ENCODE results near the gene FIZ1.

The FIZ1 gene

DNA sequence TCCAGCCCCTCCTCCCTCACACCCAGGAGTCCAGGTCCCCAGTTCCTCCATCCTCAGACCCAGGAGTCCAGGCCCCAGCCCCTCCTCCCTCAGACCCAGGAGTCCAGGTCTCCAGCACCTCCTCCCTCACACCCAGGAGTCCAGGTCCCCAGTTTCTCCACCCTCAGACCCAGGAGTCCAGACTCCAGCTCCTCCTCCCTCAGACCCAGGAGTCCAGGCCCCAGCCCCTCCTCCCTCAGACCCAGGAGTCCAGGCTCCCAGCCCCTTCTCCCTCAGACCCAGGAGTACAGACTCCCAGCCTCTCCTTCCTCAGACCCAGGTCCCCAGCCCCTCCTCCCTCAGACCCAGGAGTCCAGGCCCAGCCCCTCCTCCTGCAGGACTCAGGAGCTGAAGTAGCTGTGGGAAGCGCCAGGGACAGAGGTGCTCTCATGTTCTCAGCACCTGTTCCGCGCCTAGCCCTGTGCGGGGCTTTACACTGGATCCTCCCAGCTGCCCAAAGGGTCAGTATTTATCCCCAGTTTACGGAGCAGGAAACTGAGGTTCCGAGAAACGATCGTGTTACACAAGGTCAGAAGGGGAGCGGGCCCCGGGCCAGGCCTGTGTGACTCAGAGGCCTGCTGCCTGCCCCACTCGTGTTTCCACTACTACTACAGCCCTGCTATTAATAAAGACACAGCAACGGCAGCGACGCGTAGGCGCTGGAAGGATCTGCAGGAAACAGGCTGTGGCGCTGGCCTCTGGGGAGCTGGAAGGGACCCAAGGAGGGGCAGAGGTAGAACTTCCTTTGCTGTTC, 52.3 kb downstream of the FIZ1 start:
- Mint-ChIP-seq H3K27me3 (peaks cover 34% of the 10 kb centered on the region), H3K4me3 (no peak overlapping the region), H3K36me3 (ENCODE audit: low read depth) (no peaks in the 10 kb centered on the region), H3K9me3 (no peaks in the 10 kb centered on the region), H3K27ac (peak overlapping the region; percentile 51), H3K4me1 (ENCODE audit: low read depth) (peaks cover 28% of the 10 kb centered on the region)
- intact Hi-C loops (cut with micrococcal nuclease): no loop called here

DNA sequence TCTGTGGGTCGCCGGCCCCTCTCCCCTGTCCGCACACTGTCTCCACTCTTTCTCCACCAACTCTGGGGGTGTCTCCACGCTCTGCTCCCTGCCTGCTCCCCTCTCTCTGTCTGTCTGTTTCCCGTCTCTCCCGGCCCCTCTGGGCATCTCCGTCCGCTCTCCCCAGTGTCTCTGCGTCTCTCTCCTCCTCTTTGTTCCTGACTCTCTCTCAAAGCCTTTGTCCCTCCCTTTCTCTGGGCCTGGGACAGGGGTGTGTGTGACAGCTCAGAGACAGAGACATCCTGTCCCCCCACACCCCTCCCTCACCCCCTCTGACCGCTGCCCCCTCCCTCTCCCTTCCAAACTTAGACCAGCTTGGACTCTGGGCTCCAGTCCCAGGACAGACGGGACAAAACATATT, 53.3 kb downstream of the FIZ1 start:
- H3K27ac Mint-ChIP-seq: no peak overlapping the region
- no peak overlapping the region for H3K4me3 Mint-ChIP-seq
- intact Hi-C loops (cut with micrococcal nuclease): no loop called here
- H3K36me3 Mint-ChIP-seq (ENCODE audit: low read depth): no peaks in the 10 kb centered on the region
- no peaks in the 10 kb centered on the region for H3K9me3 Mint-ChIP-seq
- H3K27me3 Mint-ChIP-seq: peaks cover 36% of the 10 kb centered on the region
- H3K4me1 Mint-ChIP-seq (ENCODE audit: low read depth): peaks cover 28% of the 10 kb centered on the region

GRCh38 chr19:55545443-55545842, 53.9 kb downstream of the FIZ1 start, which contains the start of gene SBK3:
TSS of gene SBK3 (minus strand) at chr19:55545543. CDS start at chr19:55545543, 0 bp downstream.
- no peaks in the 10 kb centered on the region for H3K36me3 Mint-ChIP-seq (ENCODE audit: low read depth)
- peaks cover 28% of the 10 kb centered on the region for H3K4me1 Mint-ChIP-seq (ENCODE audit: low read depth)
- no peaks in the 10 kb centered on the region for H3K9me3 Mint-ChIP-seq
- intact Hi-C loops (cut with micrococcal nuclease): no loop called here
- H3K27me3 Mint-ChIP-seq: peaks cover 36% of the 10 kb centered on the region
- H3K4me3 Mint-ChIP-seq: no peak within 1 kb of the TSS
- H3K27ac Mint-ChIP-seq: no peak within 1 kb of the TSS

DNA sequence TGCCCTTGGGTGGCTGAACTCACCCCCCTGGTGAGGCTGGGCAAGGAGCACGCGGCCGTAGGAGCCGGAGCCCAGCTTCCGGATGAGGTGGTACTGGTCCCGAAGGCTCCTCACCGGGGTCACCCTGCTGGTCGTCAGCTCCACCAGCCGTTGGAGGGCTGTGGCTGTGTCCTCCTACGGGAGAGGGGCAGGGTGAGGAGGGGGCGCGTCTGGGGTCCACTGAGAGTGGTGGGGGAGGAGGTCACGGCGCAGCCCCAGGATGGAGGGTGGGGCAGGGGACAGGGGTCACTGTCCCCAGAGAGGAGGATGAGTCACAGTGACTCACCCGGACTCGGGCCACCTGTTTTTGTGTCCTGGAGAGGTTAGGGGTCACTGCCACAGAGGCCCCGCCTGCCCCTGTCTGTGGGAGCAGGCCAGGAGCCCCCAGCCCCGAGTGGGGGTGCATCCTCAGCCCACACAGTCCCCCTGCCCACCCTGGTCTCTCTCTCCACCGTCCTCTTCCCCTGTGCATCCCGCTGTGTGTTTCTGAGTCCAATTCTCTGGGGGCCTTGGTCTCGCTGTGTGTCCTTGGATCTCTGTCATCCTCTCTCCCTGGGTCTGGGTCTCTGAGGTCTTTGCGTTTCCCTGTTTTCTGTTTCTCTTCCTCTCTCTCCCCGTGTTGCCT, 54.4 kb downstream of the FIZ1 start:
- Mint-ChIP-seq H3K27ac (no peak overlapping the region), H3K27me3 (peaks cover 36% of the 10 kb centered on the region), H3K9me3 (no peaks in the 10 kb centered on the region), H3K4me3 (no peak overlapping the region), H3K4me1 (ENCODE audit: low read depth) (peaks cover 28% of the 10 kb centered on the region), H3K36me3 (ENCODE audit: low read depth) (no peaks in the 10 kb centered on the region)
- intact Hi-C loops (cut with micrococcal nuclease): no loop called here

- no peaks in the 10 kb centered on the region for H3K36me3 Mint-ChIP-seq (ENCODE audit: low read depth)
- no peak overlapping the region for H3K4me3 Mint-ChIP-seq
- no peaks in the 10 kb centered on the region for H3K9me3 Mint-ChIP-seq
- intact Hi-C loops (cut with micrococcal nuclease): no loop called here
- no peak overlapping the region for H3K27ac Mint-ChIP-seq
- H3K4me1 Mint-ChIP-seq (ENCODE audit: low read depth): peaks cover 28% of the 10 kb centered on the region
- H3K27me3 Mint-ChIP-seq: peaks cover 32% of the 10 kb centered on the region
Measured at GRCh38 chr19:55544014-55544413, 55.3 kb downstream of the FIZ1 start.

DNA sequence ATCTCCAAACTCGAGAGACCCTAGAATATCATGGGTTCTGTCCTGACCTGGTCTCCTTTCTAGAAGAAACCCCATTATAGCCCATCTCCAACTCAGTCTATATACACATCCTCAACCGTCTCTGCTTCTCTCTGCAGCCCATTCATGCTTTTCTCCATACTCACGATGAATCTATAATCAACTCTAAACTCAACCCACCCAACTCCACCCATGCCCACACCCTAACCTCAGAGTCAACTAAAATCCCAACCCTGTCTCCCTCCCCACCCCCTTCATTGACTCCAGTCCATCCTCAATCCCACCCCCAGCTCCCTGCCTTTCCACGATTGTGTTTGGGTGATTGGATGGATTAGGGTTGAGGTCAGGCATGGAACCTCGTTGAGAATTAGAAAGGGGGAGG, 55.8 kb downstream of the FIZ1 start:
- Mint-ChIP-seq H3K27ac (no peak overlapping the region), H3K4me3 (no peak overlapping the region), H3K36me3 (ENCODE audit: low read depth) (no peaks in the 10 kb centered on the region), H3K4me1 (ENCODE audit: low read depth) (peaks cover 28% of the 10 kb centered on the region), H3K9me3 (no peaks in the 10 kb centered on the region), H3K27me3 (peaks cover 32% of the 10 kb centered on the region)
- intact Hi-C loops (cut with micrococcal nuclease): no loop called here

GRCh38 chr19:55542292-55542855, 56.9 kb downstream of the FIZ1 start:
- H3K27me3 Mint-ChIP-seq: peaks cover 24% of the 10 kb centered on the region
- no peak overlapping the region for H3K27ac Mint-ChIP-seq
- intact Hi-C loops (cut with micrococcal nuclease): no loop called here
- no peaks in the 10 kb centered on the region for H3K9me3 Mint-ChIP-seq
- peaks cover 22% of the 10 kb centered on the region for H3K4me1 Mint-ChIP-seq (ENCODE audit: low read depth)
- H3K4me3 Mint-ChIP-seq: no peak overlapping the region
- H3K36me3 Mint-ChIP-seq (ENCODE audit: low read depth): no peaks in the 10 kb centered on the region

Data from dendritic cell treated with granulocyte-macrophage colony-stimulating factor and Interleukin-4, amounts not matched to agents 40 ng/mL and 50 ng/mL, for 4 days (primary cell).